ENCODE results near the gene VPS54.

- TF ChIP-seq CTCF (IDR thresholded peaks at IDR 0.05) = no peak
- no peak for TF ChIP-seq ZFX (IDR thresholded peaks at IDR 0.05; ENCODE audit: borderline replicate concordance)
These were observed 131.2 kb downstream of the VPS54 start for GRCh38 chr2:63888053-63888452.
